GM19240 (cell line): ENCODE data around the gene PITPNC1.
"Not testable (repeated sequence)": the region's sequence is repeated elsewhere in the genome, so short reads cannot be mapped to it uniquely, and the experiment has no call there.

Experiments
- DNase-seq: peaks from one replicate; pipeline ENCODE4 v3.0.0; 2011; ENCODE audit warnings: low spot score; ENCODE audit not compliant: insufficient read length

The PITPNC1 gene

DNA sequence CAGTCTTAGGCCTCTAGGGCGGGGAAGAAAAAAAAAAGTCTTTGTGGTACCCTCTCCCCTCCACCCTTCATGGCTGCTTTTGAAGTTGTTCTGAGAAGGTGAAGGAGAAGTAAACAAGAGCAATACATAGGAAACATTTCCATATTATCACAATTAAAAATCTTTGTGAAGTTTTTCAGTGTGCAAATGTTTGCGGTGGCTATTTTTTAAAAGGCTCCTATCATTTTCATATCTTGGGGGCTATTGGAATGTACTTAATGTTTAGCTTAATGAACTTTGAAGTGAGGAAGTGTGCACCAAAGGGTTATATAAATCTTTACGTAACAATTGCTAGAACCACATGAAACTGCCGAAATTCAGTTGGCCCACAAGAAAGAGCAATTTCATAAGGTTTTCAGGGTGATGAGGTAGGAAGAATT, 348.3 kb downstream of the PITPNC1 start:
- no peak for DNase-seq

GRCh38 chr17:67725807-67726206, 348.7 kb downstream of the PITPNC1 start:
- DNase-seq: no peak

DNA sequence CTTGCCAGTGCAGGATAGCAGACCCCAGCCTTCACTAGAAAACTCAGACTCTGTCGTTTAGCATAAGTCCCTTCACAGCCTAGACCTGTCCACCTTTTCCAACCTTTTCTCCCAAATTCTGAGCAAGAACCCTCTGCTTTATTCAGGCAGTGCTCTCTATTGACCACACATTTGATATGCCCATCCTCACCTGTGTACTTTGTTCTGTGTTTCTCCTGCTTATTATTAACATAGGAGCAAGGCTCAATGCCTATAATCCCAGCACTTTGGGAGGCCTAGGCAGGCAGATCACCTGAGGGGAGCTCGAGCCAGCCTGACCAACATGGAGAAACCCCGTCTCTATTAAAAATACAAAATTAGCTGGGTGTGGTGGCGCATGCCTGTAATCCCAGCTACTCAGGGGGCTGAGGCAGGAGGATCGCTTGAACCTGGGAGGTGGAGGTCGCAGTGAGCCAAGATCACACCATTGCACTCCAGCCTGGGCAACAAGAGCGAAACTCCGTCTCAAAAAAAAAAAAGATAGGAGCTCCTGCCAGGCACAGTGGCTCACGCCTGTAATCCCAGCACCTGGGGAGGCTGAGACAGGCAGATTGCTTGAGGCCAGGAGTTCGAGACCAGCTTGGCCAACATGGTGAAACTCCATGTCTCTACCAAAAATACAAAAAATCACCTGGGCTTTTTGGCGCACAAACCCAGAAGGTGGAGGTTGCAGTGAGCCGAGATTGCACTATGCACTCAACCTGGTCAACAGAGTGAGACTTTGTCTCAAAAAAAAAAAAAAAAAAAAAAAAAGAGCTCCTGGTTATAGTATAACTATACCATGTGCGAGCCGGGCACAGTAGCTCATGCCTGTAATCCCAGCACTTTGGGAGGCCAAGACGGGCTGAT, 350.3 kb downstream of the PITPNC1 start:
- DNase-seq: not testable (repeated sequence)

GRCh38 chr17:67729903-67730302, 352.8 kb downstream of the PITPNC1 start:
- no peak for DNase-seq

- no peak for DNase-seq
Measured at GRCh38 chr17:67730731-67731130, 353.6 kb downstream of the PITPNC1 start.

GRCh38 chr17:67733449-67733848, 356.4 kb downstream of the PITPNC1 start:
- no peak for DNase-seq

GRCh38 chr17:67737145-67737544, 360.1 kb downstream of the PITPNC1 start:
- no peak for DNase-seq

DNA sequence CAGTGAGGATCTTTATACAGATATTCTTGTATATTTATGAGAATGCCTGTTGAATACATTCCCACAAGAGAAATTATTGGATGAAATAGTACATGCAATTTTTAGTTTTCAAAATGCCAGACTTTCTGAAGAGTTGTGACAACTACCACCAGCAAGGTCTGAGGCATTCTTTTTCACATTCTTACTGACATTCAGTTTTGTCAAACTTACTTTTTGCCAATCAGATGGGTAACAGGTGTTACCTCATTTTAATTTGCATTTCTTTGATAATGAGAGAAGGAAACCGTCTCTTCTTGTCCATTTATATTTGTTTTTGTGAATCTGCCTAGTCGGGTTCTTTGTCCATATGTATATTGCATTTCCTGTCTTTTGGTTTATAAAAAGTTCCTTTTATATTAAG, 364.9 kb downstream of the PITPNC1 start:
- no peak for DNase-seq
